NCI-H146 (cell line): Measurements from ENCODE around the gene OXA1L.
"Not testable (repeated sequence)": the region's sequence is repeated elsewhere in the genome, so short reads cannot be mapped to it uniquely, and the experiment has no call there.

ENCODE experiments used
- DNase-seq: peaks from one replicate; lab custom pipeline; 2025; lab: John Stamatoyannopoulos, UW

The OXA1L gene

GRCh38 chr14:22766457-22767322 lies at the start of gene OXA1L:
TSS of gene OXA1L (plus strand) at chr14:22766688. CDS start at chr14:22766702, 14 bp downstream.
- peak; percentile 97 for DNase-seq

- DNase-seq: no peak
These were observed 48.4 kb upstream of the OXA1L start for GRCh38 chr14:22718091-22718490.

- no peak for DNase-seq
These were observed 45.3 kb upstream of the OXA1L start for GRCh38 chr14:22721213-22721612.

GRCh38 chr14:22723815-22724214 lies 42.7 kb upstream of the OXA1L start:
- DNase-seq: no peak

DNA sequence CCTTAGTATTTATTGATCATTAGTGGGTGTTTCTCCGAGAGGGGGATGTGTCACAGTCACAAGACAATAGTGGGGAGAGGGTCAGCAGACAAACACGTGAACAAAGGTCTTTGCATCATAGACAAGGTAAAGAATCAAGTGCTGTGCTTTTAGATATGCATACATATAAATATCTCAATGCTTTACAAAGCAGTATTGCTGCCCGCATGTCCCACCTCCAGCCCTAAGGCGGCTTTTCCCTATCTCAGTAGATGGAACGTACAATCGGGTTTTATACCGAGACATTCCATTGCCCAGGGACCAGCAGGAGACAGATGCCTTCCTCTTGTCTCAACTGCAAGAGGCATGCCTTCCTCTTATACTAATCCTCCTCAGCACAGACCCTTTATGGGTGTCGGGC lies 41.6 kb upstream of the OXA1L start:
- DNase-seq: not testable (repeated sequence)

GRCh38 chr14:22725374-22725773 lies 41.1 kb upstream of the OXA1L start:
- DNase-seq: not testable (repeated sequence)

DNA sequence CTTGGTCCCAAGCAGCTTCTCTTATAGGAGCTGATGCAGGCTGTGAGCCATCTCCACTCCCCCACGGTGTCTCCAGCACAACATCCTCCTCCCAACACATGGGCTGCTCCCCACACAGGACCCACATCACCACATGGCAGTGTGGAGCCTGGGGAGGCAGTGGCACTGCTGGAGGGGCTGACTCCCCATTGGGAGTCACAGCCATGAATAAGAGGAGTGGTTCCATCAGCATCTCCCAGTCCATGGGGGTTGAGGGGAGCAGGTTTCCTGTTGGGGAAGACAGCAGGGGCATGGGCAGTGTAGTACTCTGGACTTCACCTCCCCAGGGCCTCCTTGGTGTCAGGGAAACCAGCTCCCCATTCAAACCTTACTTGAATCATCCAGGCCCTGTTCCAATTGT lies 40.5 kb upstream of the OXA1L start:
- no peak for DNase-seq

DNA sequence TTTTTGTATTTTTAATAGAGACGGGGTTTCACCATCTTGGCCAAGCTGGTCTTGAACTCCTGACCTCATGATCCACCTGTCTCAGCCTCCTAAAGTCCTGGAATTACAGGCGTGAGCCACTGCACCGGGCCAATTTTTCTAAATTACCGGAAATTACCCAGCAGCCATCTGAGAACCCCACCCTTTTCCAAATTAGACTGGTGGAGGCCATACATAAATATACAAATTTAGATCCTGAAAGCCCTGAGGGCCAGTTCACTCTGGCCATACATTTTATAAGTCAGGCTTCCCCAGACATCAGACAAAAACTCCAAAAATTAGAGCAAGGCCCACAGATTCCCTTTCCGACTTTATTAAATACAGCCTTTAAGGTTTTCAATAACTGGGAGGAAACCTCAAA lies 34.4 kb upstream of the OXA1L start:
- DNase-seq: not testable (repeated sequence)

GRCh38 chr14:22733829-22734228 lies 32.7 kb upstream of the OXA1L start:
- DNase-seq: no peak

DNA sequence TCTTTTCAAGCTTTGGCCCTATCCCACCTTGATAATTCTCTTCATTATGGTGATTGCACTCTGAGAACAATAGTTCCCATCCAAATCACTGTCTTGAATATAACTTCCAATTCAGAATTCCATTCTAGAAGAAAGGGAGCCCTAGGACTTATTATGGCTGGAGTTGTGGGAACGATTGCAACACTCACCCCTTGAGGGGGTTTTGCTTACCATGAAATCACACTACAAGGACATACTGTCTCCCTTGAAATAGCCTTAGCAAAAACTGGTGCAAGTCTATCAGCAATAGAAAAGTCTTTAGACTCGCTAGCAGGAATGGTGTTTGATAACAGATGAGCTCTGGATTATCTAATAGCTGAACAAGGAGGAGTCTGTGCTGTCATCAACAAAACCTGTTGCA lies 31.4 kb upstream of the OXA1L start:
- no peak for DNase-seq

DNA sequence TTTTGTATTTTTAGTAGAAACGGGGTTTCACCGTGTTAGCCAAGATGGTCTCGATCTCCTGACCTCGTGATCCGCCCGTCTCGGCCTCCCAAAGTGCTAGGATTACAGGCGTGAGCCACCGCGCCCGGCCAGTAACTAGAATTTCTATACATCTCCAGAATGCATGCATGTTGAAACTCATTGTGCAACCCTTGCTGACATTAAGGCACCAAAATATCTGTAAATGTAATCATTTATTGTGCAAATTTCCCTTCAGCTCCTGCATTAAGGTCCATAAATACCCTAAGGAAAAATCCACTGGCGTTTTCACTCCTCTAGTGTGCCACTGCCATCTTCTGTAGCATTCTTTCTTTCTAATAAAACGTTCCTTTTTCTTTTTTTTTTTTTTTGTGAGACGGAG lies 30.1 kb upstream of the OXA1L start:
- DNase-seq: not testable (repeated sequence)

DNA sequence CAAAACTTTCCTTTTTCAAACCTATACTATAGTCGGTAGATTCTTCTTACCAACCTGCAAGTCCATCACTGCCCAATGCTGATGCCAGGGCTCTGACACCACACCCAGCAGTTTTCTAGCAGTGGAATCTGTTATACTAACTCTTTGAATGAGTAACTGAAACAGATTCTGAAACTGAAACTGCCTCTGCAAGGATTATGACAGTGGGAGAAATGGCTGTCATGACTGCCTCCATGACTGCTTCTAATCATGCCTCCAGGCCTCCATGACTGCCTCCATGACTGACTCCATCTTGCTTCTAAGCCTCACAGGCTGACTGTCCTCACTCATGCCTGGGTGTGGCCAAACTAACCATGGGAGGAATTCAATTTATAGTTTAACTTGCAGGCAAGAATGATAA lies 29.4 kb upstream of the OXA1L start:
- no peak for DNase-seq

DNA sequence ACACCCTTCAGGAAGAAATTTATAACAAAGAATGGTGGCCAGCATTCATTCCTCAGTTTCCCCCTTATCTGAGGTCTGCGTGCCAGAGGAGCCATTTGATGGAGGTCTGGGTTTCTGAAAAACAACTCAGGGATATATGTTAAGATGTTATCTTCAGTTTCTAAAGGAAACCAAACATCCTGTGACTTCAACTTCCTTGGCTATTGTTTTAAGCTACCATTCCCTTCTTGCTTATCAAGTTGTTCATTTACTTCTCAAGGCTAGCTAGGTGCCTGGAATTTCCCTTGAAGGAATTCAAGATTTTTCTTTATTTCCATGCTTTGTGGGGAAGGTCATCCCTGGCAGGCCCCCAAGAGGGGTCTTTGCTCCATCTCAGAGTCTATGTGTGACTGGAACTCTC lies 27.1 kb upstream of the OXA1L start:
- no peak for DNase-seq

GRCh38 chr14:22740020-22740419 lies 26.5 kb upstream of the OXA1L start:
- DNase-seq: no peak

DNA sequence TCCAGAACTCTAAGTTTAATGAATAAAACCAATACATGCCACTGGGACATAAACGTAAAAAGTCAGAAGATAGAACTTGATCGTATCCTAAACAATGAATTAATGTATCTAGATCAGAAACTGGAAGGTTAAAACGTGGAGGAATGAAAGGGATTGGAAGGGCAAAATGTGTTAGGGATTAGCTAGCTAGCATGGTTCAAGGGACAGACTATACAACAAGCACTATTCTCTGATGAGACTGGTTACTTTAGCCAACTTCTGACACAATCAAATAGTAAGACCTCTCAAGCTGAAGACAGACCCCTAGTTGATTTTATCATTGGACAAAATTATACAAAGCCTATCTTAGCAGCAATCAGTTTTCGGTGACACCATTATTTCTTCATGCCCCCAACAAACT lies 18.7 kb upstream of the OXA1L start:
- DNase-seq: no peak

DNA sequence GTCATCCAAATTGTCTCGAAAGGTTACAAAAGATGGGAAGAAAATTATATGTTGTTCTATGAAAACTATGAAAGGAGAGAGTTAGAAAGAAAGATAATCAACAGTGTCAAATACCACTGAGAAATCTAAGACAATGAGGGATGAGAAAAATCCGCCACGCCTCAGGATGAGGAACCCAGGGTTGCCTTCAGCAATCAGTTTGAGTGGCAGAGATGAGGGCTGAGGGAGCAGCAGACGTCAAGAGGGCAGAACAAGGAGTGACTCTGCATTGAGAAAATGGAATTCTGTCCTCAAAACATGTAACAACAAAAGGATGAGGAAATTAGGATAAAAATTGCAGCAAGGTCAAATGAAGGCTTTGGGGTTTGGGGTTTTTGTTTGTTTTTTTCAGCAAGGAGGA lies 18.3 kb upstream of the OXA1L start:
- DNase-seq: no peak

DNA sequence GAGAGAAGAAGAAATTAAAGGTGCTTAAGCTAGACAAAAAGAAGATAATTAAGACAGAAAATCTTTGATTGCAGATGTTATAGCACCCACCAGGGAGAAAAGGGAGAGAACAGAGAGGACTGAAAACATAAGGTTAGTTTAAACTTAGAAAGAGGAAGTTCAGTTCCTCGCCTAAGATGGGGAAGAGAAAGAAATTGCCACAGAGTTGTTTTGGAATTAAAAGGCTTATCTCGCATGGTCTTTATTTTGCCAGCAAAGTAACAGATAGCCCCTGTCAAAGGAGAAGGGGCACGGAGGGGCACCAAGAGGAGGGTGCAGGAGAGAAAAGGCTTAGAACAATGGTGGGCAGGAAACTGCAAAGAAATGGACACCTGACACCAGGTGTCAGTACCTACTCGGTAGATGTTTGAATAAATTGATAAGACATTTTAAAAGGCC lies 17.8 kb upstream of the OXA1L start:
- peak; percentile 19 for DNase-seq

GRCh38 chr14:22752422-22752821 lies 14.1 kb upstream of the OXA1L start:
- DNase-seq: no peak

DNA sequence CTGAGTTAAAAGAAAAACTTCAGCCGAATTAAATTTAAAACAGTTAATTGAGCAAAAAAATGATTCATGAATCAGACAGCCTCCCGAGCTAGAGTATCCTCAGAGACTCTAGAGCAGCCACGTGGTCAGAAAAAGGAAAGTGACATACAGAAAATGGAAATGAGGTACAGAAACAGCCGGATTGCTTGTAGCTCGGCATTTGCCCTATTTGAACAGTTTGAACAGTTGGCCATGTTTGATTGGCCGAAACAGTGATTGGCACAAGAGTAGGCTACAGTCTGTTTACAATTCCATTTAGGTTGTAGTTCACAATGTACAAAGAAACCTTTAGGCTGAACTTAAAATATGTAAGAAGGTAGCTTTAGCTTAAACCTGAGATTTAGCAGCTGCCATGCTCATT lies 12.9 kb upstream of the OXA1L start:
- DNase-seq: no peak

DNA sequence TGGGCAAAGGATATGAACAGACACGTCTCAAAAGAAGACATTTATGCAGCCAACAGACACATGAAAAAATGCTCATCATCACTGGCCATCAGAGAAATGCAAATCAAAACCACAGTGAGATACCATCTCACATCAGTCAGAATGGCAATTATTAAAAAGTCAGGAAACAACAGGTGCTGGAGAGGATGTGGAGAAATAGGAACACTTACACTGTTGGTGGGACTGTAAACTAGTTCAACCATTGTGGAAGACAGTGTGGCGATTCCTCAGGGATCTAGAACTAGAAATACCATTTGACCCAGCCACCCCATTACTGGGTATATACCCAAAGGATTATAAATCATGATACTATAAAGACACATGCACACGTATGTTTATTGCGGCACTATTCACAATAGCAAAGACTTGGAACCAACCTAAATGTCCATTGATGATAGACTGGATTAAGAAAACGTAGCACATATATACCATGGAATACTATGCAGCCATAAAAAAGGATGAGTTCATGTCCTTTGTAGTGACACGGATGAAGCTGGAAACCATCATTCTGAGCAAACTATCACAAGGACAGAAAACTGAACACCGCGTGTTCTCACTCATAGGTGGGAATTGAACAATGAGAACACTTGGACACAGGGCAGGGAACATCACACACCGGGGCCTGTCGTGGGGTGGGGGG lies 8.4 kb upstream of the OXA1L start:
- DNase-seq: not testable (repeated sequence)

- no peak for DNase-seq
These were observed 4.8 kb upstream of the OXA1L start for GRCh38 chr14:22761734-22762133.

DNA sequence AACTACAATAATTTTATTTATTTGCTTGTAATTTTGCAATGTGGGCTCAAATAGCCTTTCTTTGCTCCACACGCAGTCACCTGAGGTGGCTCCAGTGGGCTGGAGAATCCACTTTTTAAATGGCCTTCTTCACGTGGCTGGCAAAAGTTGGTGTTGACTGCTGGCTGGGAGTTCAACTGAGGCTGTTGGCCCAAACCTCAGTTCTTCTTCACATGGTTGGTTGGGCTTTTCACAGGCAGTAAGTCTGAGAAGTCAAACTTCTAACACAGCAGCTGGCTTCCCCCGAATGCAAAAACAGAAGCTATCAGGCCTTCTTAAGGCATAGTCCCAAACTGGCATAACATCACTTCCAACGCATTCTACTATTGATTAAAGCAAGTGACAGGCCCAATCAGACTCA lies 2.1 kb upstream of the OXA1L start:
- DNase-seq: no peak

DNA sequence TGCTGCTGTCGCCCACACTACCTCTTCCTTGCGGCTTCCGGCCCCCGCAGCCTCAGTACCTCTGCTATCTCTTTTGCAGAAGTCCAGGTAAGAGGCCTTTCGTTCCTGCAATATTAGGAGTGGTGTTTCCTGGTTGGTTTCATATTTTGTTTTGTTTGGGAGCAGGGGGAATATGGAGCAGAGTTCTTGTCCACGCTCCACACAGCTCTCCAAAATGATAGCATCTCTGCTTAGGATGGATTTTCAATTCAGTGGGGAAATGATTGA lies 768 bp downstream of the OXA1L start:
- no peak for DNase-seq

GRCh38 chr14:22768947-22769346 lies 2.5 kb downstream of the OXA1L start:
- DNase-seq: no peak
